NCI-H2171 treated with DMSO at 0.1 percent for 48 hours (cell line): ENCODE measurements around the gene MPG.

ENCODE experiments used
- DNase-seq: peaks from one replicate; lab custom pipeline; 2025; lab: John Stamatoyannopoulos, UW

Gene MPG

GRCh38 chr16:50769-51591 lies 27.0 kb upstream of the MPG start:
- no peak for DNase-seq

GRCh38 chr16:53346-54236 lies 24.4 kb upstream of the MPG start, which contains the start of the genes POLR3K and SNRNP25:
Gene POLR3K (minus strand): TSS chr16:53608. CDS start chr16:53586, 22 bp downstream.
Gene SNRNP25 (plus strand): TSS chr16:53828. CDS start chr16:54017, 189 bp downstream.
- DNase-seq = peak; percentile 97

- no peak for DNase-seq
These were observed 23.8 kb upstream of the MPG start for GRCh38 chr16:54237-54581.

GRCh38 chr16:55571-56136 lies 22.4 kb upstream of the MPG start:
- DNase-seq = no peak

- DNase-seq = no peak
These were observed 21.6 kb upstream of the MPG start for GRCh38 chr16:56231-56927.

- no peak for DNase-seq
These were observed 20.3 kb upstream of the MPG start for GRCh38 chr16:57711-58110.

- DNase-seq = no peak
These were observed 19.3 kb upstream of the MPG start for GRCh38 chr16:58491-59439.

GRCh38 chr16:59440-60059 lies 18.5 kb upstream of the MPG start:
- no peak for DNase-seq

- no peak for DNase-seq
These were observed 17.9 kb upstream of the MPG start for GRCh38 chr16:60166-60565.

GRCh38 chr16:60929-61878 lies 16.8 kb upstream of the MPG start:
- no peak for DNase-seq

- no peak for DNase-seq
These were observed 16.1 kb upstream of the MPG start for GRCh38 chr16:61879-62281.

- DNase-seq = no peak
These were observed 15.6 kb upstream of the MPG start for GRCh38 chr16:62283-62967.

- DNase-seq = no peak
These were observed 15.0 kb upstream of the MPG start for GRCh38 chr16:62968-63391.

- no peak for DNase-seq
These were observed 14.6 kb upstream of the MPG start for GRCh38 chr16:63466-63865.

GRCh38 chr16:63998-64913 lies 13.8 kb upstream of the MPG start:
- DNase-seq = no peak

- DNase-seq = no peak
These were observed 13.1 kb upstream of the MPG start for GRCh38 chr16:64914-65255.

GRCh38 chr16:65745-66144 lies 12.3 kb upstream of the MPG start:
- peak; percentile 61 for DNase-seq
